GM23248 (cell line): ENCODE measurements around the gene HIVEP3. TPM values are rescaled to one million over a fixed set of nuclear protein-coding genes. Genes with fewer than 3 reads are reported as not detected.

Experiments
- DNase-seq: peaks from one replicate; pipeline ENCODE4 v3.0.0-alpha.2; 2015
- H2AFZ ChIP-seq: fragments of 200-600 bp; sonication (generic); 2 replicates; pipeline ENCODE4 v1.6.1; 2016; ENCODE audit warnings: antibody characterized with exemption
- H3F3A ChIP-seq: fragments of 200-600 bp; sonication (generic); 2 replicates; pipeline ENCODE4 v1.6.1; 2016; ENCODE audit warnings: mild to moderate bottlenecking, antibody characterized with exemption, mixed run types; ENCODE audit not compliant: insufficient read depth
- H3K27ac ChIP-seq: fragments of 200-600 bp; sonication (generic); 2 replicates; pipeline ENCODE4 v1.5.1; 2016; ENCODE audit warnings: mild to moderate bottlenecking
- H3K27me3 ChIP-seq: fragments of 200-600 bp; sonication (generic); replicated peaks from 2 replicates; pipeline ENCODE4 v1.6.1; 2016; ENCODE audit warnings: mild to moderate bottlenecking; ENCODE audit not compliant: insufficient read depth
- H3K36me3 ChIP-seq: fragments of 200-600 bp; sonication (generic); 2 replicates; pipeline ENCODE4 v1.6.1; 2016; ENCODE audit warnings: low read depth, mild to moderate bottlenecking
- H3K4me1 ChIP-seq: fragments of 200-600 bp; sonication (generic); 2 replicates; pipeline ENCODE4 v1.6.1; 2016; ENCODE audit warnings: mild to moderate bottlenecking; ENCODE audit not compliant: insufficient read depth
- H3K4me2 ChIP-seq: fragments of 200-600 bp; sonication (generic); one replicate; pipeline ENCODE4 v1.6.1; 2016; ENCODE audit warnings: mild to moderate bottlenecking; ENCODE audit not compliant: unreplicated experiment
- H3K4me3 ChIP-seq: fragments of 200-600 bp; sonication (generic); 2 replicates; pipeline ENCODE4 v1.5.1; 2016; ENCODE audit warnings: mild to moderate bottlenecking
- H3K79me2 ChIP-seq: fragments of 200-600 bp; sonication (generic); 2 replicates; pipeline ENCODE4 v1.6.1; 2016; ENCODE audit warnings: mild to moderate bottlenecking; ENCODE audit not compliant: insufficient read depth
- H3K9ac ChIP-seq: fragments of 200-600 bp; sonication (generic); 2 replicates; pipeline ENCODE4 v1.6.1; 2016; ENCODE audit warnings: mild to moderate bottlenecking
- H3K9me2 ChIP-seq: fragments of 200-600 bp; sonication (generic); 2 replicates; pipeline ENCODE4 v1.6.1; 2016; ENCODE audit warnings: mixed run types, mild to moderate bottlenecking, moderate library complexity; ENCODE audit not compliant: insufficient read depth
- H3K9me3 ChIP-seq: fragments of 200-600 bp; sonication (generic); one replicate; pipeline ENCODE4 v1.6.1; 2017; ENCODE audit warnings: low read depth
- H4K20me1 ChIP-seq: fragments of 200-600 bp; sonication (generic); 2 replicates; pipeline ENCODE4 v1.6.0; 2016; ENCODE audit not compliant: insufficient read depth
- EZH2 ChIP-seq: fragments of 200-600 bp; sonication (generic); IDR thresholded peaks from 2 replicates; pipeline ENCODE4 v1.6.1; 2018; ENCODE audit warnings: antibody characterized with exemption, mild to moderate bottlenecking; ENCODE audit not compliant: insufficient read depth, poor library complexity, severe bottlenecking
- EZH2phosphoT487 ChIP-seq: fragments of 200-600 bp; sonication (generic); IDR thresholded peaks from 2 replicates; pipeline ENCODE4 v1.6.1; 2018; ENCODE audit warnings: antibody characterized with exemption, moderate library complexity, mild to moderate bottlenecking, low read depth; ENCODE audit not compliant: insufficient read depth
- WGBS, 2 experiments: methylation state at CpG; one replicate each; pipeline ENCODE4 v1.1.6; 2015 to 2017; ENCODE audit warnings: low lambda C conversion rate in 2 of 2, low coverage in 1 of 2; ENCODE audit errors: missing lambda C conversion rate in 2 of 2; 5-methylcytosine and 5-hydroxymethylcytosine counted together
- in situ Hi-C: fragments of 300-500 bp; cut with MboI; formaldehyde crosslinking; loops from 2 replicates; pipeline ENCODE4 v1.15.0; 2020
- polyA plus RNA-seq: library from polyadenylated mRNA; unstranded; fragments of >200 nt; fragmentation: Nextera tagmentation; extraction: Ambion mirVana; gene quantifications from 2 replicates; pipeline ENCODE4 v1.2.1, GENCODE V29; 2016
- total RNA-seq: library from RNA; depleted of rRNA; stranded (reverse); fragments of >200 nt; shearing (Covaris generic); gene quantifications from 2 replicates; pipeline ENCODE4 v1.2.3, GENCODE V29; 2014

HIVEP3 gene
- total and polyA plus RNA-seq, 2 experiments from 2014 or later: 1.7 to 7.2 TPM

DNA sequence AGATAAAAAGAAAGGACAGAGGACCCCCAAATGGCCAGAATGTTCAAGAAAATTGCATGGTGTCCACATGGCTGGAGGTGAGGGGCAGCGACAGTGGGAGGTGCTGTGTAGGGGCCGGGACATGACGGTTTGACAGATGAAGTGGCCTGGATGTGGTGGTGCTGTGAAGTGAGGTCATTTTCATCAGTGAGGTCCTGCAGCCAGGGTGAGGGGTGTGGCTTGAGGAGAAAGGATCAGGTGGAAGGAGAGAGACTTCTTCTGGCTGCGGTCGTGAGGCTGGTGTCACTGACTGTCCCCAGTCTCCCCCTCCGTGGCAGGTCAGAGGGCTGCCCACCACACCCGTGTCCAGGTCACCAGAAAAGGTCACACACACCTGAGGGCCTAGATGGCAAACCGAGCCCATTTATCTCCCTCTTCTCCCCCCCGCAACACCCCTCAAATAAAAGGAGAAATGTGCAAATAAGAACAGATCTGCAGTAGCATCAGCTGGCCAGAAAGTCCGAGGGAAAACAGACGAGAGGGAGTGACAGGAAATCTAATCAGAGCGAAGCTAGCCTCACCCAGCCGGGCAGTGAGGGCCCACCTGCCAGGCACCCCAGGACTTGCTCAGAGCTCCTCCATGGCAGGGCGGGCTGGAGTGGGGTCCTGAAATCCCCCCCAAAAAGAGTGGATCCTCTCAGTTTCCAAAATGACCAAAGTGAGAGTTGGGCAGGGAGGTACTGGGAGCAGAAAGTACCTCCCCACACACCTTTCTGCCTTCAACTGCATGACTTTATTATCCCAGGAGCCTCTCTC, 285.7 kb downstream of the HIVEP3 start:
- H3K27me3 ChIP-seq: no peaks in the 10 kb centered on the region
- H3K9me2 ChIP-seq: no peaks in the 10 kb centered on the region
- WGBS, 2 experiments: 97 to 99% methylated on average over 13 to 14 of the region's 14 CpGs
- TF ChIP-seq EZH2 (no peak), EZH2phosphoT487 (no peak)
- no peaks in the 10 kb centered on the region for H3K9me3 ChIP-seq
- no peaks in the 10 kb centered on the region for H3K36me3 ChIP-seq
- peaks cover 35% of the 10 kb centered on the region for H3K4me1 ChIP-seq
- H2AFZ ChIP-seq: no peak overlapping the region
- no peak for DNase-seq
- peaks cover 21% of the 10 kb centered on the region for H3K79me2 ChIP-seq
- in situ Hi-C loops: no loop called here
- H3K27ac ChIP-seq: no peak overlapping the region
- no peak overlapping the region for H3K9ac ChIP-seq
- H3K4me2 ChIP-seq: peak overlapping the region; percentile 18
- H4K20me1 ChIP-seq: no peaks in the 10 kb centered on the region
- H3F3A ChIP-seq: 0 out of 2 replicates have a peak, but pooled peaks cover 6% of the 10 kb centered on the region
- H3K4me3 ChIP-seq: no peak overlapping the region

DNA sequence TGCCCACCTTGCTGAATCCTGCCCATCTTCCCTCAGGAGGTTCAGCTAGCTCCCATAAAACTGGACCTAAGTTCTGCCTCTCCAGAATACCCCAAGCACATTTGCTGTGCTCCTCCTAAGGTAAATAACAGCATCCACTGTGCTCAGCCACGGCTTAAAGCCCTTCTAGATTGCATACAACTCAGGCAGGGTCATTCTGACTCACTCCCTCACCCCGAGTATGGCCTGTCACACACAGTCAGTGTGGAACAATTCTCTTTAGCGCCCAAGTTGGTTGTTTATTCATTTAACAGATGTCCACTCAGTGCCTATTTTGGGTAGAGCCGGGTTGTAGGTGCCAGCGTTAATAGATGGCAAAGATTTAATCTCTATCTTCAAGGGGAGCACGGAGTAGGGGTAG, 286.8 kb downstream of the HIVEP3 start:
- H3K4me3 ChIP-seq: no peak overlapping the region
- H3K4me1 ChIP-seq: peaks cover 40% of the 10 kb centered on the region
- no peaks in the 10 kb centered on the region for H3K9me3 ChIP-seq
- H3K36me3 ChIP-seq: no peaks in the 10 kb centered on the region
- H4K20me1 ChIP-seq: no peaks in the 10 kb centered on the region
- 15 to 16% methylated on average over 6 of the region's 6 CpGs for WGBS, 2 experiments
- no peaks in the 10 kb centered on the region for H3K27me3 ChIP-seq
- H3K4me2 ChIP-seq: peak overlapping the region; percentile 30
- H3K9ac ChIP-seq: no peak overlapping the region
- H2AFZ ChIP-seq: no peak overlapping the region
- H3K79me2 ChIP-seq: peaks cover 20% of the 10 kb centered on the region
- in situ Hi-C loops: no loop called here
- H3K9me2 ChIP-seq: no peaks in the 10 kb centered on the region
- DNase-seq: peak; percentile 88
- TF ChIP-seq EZH2phosphoT487 (no peak), EZH2 (no peak)
- 0 out of 2 replicates have a peak, but pooled peaks cover 6% of the 10 kb centered on the region for H3F3A ChIP-seq
- no peak overlapping the region for H3K27ac ChIP-seq

DNA sequence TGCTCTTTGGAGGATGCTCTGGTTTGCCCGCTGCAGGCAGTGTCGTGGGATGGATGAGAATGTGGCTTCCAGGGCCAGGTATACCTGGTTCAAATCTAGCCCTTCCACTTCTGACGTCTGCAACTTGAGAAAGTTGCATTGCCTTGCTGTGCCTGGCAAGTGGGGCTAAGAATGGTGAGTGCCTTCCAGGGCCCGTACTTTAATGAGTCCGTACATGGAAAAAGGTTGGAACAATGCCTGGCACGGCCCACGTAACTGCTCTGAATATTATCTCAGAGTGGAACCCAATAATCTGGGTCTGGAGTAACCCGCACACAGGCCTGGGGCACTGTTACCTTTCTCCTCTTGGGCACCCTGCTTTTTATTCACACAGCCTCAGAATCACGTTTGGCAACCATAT, 287.6 kb downstream of the HIVEP3 start:
- Histone ChIP-seq H3K4me2 (no peak overlapping the region), H3K9me3 (no peaks in the 10 kb centered on the region), H3K36me3 (no peaks in the 10 kb centered on the region), H3K9ac (no peak overlapping the region), H4K20me1 (no peaks in the 10 kb centered on the region), H3K4me1 (peaks cover 48% of the 10 kb centered on the region), H3F3A (0 out of 2 replicates have a peak, but pooled peaks cover 8% of the 10 kb centered on the region), H3K79me2 (peaks cover 11% of the 10 kb centered on the region), H3K27ac (no peak overlapping the region), H3K9me2 (no peaks in the 10 kb centered on the region), H3K27me3 (no peaks in the 10 kb centered on the region), H2AFZ (no peak overlapping the region), H3K4me3 (no peak overlapping the region)
- no peak for DNase-seq
- 92 to 95% methylated on average over 9 of the region's 9 CpGs for WGBS, 2 experiments
- TF ChIP-seq EZH2phosphoT487: no peak
- no peak for TF ChIP-seq EZH2
- in situ Hi-C loops: no loop called here

DNA sequence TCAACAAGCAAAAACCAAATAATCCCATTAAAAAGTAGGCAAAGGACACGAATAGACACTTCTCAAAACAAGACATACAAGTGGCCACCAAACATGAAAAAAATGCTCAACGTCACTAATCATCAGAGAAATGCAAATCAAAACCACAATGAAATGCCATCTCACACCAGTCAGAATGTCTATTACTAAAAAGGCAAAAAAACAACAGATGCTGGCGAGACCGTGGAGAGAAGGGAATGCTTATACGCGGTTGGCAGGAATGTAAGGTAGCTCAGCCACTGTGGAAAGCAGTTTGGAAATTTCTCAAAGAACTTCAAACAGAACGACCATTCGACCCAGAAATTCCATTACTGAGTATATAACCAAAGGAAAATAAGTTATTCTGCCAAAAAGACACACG, 289.2 kb downstream of the HIVEP3 start:
- H3K27ac ChIP-seq: peak overlapping the region; percentile 55
- peak; percentile 83 for DNase-seq
- peaks cover 56% of the 10 kb centered on the region for H3K4me1 ChIP-seq
- no peaks in the 10 kb centered on the region for H4K20me1 ChIP-seq
- H3K4me2 ChIP-seq: peak overlapping the region; percentile 46
- peak overlapping the region; percentile 10; the same call in 1 of the 2 replicates for H3K9ac ChIP-seq
- in situ Hi-C loops: no loop called here
- 35 to 37% methylated on average over 9 of the region's 9 CpGs for WGBS, 2 experiments
- no peaks in the 10 kb centered on the region for H3K9me2 ChIP-seq
- H3F3A ChIP-seq: 0 out of 2 replicates have a peak, but pooled peaks cover 8% of the 10 kb centered on the region
- H2AFZ ChIP-seq: no peak overlapping the region
- no peaks in the 10 kb centered on the region for H3K9me3 ChIP-seq
- peaks cover 3% of the 10 kb centered on the region for H3K79me2 ChIP-seq
- TF ChIP-seq EZH2phosphoT487: peak; percentile 79; the same call in 1 of the 2 replicates
- TF ChIP-seq EZH2: no peak
- H3K4me3 ChIP-seq: no peak overlapping the region
- no peaks in the 10 kb centered on the region for H3K36me3 ChIP-seq
- H3K27me3 ChIP-seq: no peaks in the 10 kb centered on the region
